Measurements from ENCODE around the gene LYSMD4. TPM values are rescaled to one million over a fixed set of nuclear protein-coding genes. Genes with fewer than 3 reads are reported as not detected.
"Not testable (repeated sequence)": the region's sequence is repeated elsewhere in the genome, so short reads cannot be mapped to it uniquely, and the experiment has no call there.

The LYSMD4 gene
- total RNA-seq, result 1 to 10 TPM; 5.0 to 9.1 (median 7.2) TPM
- 9.6 TPM for total RNA-seq (2013)

DNA sequence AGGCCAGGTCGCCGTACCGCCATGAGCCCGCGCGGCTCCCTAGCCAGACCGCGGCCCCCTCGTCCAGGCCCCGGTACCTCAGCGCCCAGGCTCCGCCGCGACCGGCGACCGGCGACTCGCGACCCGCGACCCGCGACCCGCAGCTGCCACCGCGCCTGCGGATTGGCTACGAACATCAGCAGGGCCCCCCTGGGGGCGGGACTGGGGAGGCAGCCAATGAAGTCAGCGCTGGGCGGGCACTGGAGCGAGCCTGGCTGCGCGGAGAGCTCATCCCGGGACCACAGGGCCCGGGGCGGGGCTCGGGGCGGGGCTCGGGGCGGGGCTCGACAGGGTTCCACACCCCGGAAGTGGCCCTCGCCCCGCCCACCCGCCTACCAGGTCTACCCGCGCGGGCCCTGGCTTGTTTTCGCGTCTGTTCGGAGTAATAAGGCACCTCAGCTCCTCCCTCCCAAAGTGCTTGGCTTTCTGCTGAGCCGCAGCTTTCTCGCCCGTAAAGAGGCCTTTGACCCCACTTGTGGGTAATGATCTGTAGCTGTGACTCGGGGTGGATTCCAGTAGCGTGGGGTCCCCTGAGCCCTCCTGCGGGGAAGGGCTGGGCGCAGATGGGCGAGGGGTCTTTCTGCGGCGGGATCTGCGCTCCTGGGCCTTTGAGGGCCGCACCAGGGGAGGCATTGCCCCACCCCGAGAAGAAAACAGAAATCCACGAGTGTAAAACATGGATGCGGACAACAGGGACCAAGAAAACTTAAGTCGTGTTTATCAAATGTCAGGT lies at the start of gene LYSMD4:
Gene LYSMD4 (minus strand): TSS at position 170 of the 772 bp plus-strand sequence. CDS start 1,438 bp downstream, outside the sequence.
- Mint-ChIP-seq H3K27ac (peak within 1 kb of the TSS; percentile 87 to 92), H3K4me1 (peaks cover 11 to 13% of the 10 kb centered on the region in 2 donors), H3K4me3 (peak within 1 kb of the TSS; percentile 83), H3K36me3 (no peaks in the 10 kb centered on the region), H3K27me3 (ENCODE audit: low read depth in 2 of 2) (no peaks in the 10 kb centered on the region), H3K9me3 (no peaks in the 10 kb centered on the region)
- Histone ChIP-seq H3K27ac (ENCODE audit: low read length) (peak within 1 kb of the TSS; percentile 84), H3K4me3 (ENCODE audit: low read length) (peak within 1 kb of the TSS; percentile 87), H3K4me1 (ENCODE audit: control insufficient read depth, insufficient read depth, low read length) (peaks cover 13% of the 10 kb centered on the region), H3K9me3 (ENCODE audit: control insufficient read depth, insufficient read depth, low read length) (no peaks in the 10 kb centered on the region), H3K27me3 (ENCODE audit: control insufficient read depth, insufficient read depth, low read length) (no peaks in the 10 kb centered on the region), H3K36me3 (ENCODE audit: control insufficient read depth, insufficient read depth, low read length) (peaks cover 2% of the 10 kb centered on the region)
- intact Hi-C loops (cut with micrococcal nuclease), result no loop called here
- peak; percentile 98 to 100 (median 98) for ATAC-seq
- TF ChIP-seq, protein P1, sequence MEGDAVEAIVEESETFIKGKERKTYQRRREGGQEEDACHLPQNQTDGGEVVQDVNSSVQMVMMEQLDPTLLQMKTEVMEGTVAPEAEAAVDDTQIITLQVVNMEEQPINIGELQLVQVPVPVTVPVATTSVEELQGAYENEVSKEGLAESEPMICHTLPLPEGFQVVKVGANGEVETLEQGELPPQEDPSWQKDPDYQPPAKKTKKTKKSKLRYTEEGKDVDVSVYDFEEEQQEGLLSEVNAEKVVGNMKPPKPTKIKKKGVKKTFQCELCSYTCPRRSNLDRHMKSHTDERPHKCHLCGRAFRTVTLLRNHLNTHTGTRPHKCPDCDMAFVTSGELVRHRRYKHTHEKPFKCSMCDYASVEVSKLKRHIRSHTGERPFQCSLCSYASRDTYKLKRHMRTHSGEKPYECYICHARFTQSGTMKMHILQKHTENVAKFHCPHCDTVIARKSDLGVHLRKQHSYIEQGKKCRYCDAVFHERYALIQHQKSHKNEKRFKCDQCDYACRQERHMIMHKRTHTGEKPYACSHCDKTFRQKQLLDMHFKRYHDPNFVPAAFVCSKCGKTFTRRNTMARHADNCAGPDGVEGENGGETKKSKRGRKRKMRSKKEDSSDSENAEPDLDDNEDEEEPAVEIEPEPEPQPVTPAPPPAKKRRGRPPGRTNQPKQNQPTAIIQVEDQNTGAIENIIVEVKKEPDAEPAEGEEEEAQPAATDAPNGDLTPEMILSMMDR (IDR thresholded peaks at IDR 0.05), result no peak
- DNase-seq, result peak; percentile 94 to 97
- 10% methylated on average over 69 of the region's 69 CpGs for WGBS (ENCODE audit: insufficient coverage)

DNA sequence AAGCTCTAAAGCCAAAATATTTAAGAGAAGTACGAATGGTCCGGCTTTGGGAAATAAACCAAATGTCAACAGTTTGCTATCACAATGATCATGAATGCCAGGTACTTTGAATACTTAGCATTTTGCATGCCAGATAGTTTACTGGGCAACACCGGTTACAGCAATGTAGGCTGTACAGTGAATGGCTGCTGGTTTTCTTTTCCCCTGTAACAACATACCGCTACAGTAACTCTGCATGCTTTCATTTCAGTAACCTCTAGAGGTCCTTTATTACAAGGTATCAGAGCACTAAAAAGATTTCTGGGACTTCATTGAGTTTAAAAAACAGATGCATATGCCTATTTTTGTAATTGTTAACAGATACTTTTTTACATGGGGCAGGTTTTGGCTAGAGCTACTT lies 48.8 kb upstream of the LYSMD4 start:
- H3K9me3 Mint-ChIP-seq; H3K4me1 Mint-ChIP-seq; intact Hi-C loops (cut with micrococcal nuclease); H3K27me3 ChIP-seq (ENCODE audit: control insufficient read depth, insufficient read depth, low read length); H3K4me3 ChIP-seq (ENCODE audit: low read length); H3K9me3 ChIP-seq (ENCODE audit: control insufficient read depth, insufficient read depth, low read length); ATAC-seq; H3K4me1 ChIP-seq (ENCODE audit: control insufficient read depth, insufficient read depth, low read length); H3K27ac ChIP-seq (ENCODE audit: low read length); H3K36me3 ChIP-seq (ENCODE audit: control insufficient read depth, insufficient read depth, low read length); H3K27ac Mint-ChIP-seq; H3K36me3 Mint-ChIP-seq; H3K4me3 Mint-ChIP-seq; DNase-seq: not testable (repeated sequence)
- WGBS (ENCODE audit: insufficient coverage), result no CpG with 5 or more reads among the region's 4 CpGs
- peaks cover 4 to 19% of the 10 kb centered on the region in 2 donors for H3K27me3 Mint-ChIP-seq (ENCODE audit: low read depth in 2 of 2)

DNA sequence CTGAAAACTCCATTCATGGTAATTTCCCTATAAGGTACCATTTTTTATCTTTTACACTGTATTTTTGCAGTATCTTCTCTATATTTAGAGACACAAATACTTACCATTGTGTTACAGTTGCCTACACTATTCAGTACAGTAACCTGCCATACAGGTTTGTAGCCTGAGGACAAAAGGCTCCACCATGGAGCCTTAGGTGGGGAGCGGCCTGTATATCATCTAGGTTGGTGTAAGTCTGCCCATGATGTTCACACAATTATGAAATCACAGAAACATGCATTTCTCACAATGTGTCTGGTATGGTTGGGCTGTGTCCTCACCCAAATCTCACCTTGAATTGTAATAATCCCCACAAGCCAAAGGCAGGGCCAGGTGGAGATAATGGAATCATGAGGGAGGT lies 43.9 kb upstream of the LYSMD4 start:
- no peaks in the 10 kb centered on the region for H3K9me3 ChIP-seq (ENCODE audit: control insufficient read depth, insufficient read depth, low read length)
- Mint-ChIP-seq H3K9me3 (no peaks in the 10 kb centered on the region), H3K27me3 (ENCODE audit: low read depth in 2 of 2) (peaks cover 5 to 15% of the 10 kb centered on the region in 2 donors), H3K4me3 (no peak overlapping the region), H3K4me1 (no peaks in the 10 kb centered on the region), H3K27ac (no peak overlapping the region), H3K36me3 (no peaks in the 10 kb centered on the region)
- no peak overlapping the region for H3K27ac ChIP-seq (ENCODE audit: low read length)
- no peaks in the 10 kb centered on the region for H3K4me1 ChIP-seq (ENCODE audit: control insufficient read depth, insufficient read depth, low read length)
- H3K36me3 ChIP-seq (ENCODE audit: control insufficient read depth, insufficient read depth, low read length), result no peaks in the 10 kb centered on the region
- DNase-seq (no peak), ATAC-seq (no peak)
- no peaks in the 10 kb centered on the region for H3K27me3 ChIP-seq (ENCODE audit: control insufficient read depth, insufficient read depth, low read length)
- WGBS (ENCODE audit: insufficient coverage), result no CpG with 5 or more reads among the region's 1 CpG
- TF ChIP-seq, protein P1 (IDR thresholded peaks at IDR 0.05), result no peak
- intact Hi-C loops (cut with micrococcal nuclease), result no loop called here
- H3K4me3 ChIP-seq (ENCODE audit: low read length), result no peak overlapping the region

DNA sequence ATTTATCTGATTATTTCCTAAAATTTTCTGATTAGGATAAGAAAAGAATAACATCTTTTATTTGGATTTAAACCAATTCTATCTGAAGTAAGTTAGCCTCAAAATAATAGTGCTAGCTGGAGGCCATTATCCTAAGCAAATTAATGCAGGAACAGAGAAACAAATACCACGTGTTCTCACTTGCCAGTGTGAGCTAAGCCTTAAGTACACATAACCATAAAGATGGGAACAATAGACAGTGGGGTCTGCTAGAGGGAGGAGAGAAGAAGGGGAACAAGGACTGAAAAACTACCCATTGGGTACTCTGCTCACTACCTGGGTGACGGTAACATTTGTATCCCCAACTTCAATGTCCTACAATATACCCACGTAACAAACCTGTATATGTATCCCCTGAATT lies 31.3 kb upstream of the LYSMD4 start:
- H3K4me1 ChIP-seq (ENCODE audit: control insufficient read depth, insufficient read depth, low read length), result no peaks in the 10 kb centered on the region
- H3K9me3 ChIP-seq (ENCODE audit: control insufficient read depth, insufficient read depth, low read length), result no peaks in the 10 kb centered on the region
- H3K4me3 ChIP-seq (ENCODE audit: low read length), result no peak overlapping the region
- DNase-seq, result no peak
- H3K4me1 Mint-ChIP-seq, result no peaks in the 10 kb centered on the region
- H3K9me3 Mint-ChIP-seq, result no peaks in the 10 kb centered on the region
- no CpG with 5 or more reads among the region's 3 CpGs for whole genome bisulfite sequencing (ENCODE audit: insufficient coverage)
- H3K27me3 ChIP-seq (ENCODE audit: control insufficient read depth, insufficient read depth, low read length), result peaks cover 2% of the 10 kb centered on the region
- H3K36me3 Mint-ChIP-seq, result no peaks in the 10 kb centered on the region
- H3K27me3 Mint-ChIP-seq (ENCODE audit: low read depth in 2 of 2), result peaks cover 12 to 23% of the 10 kb centered on the region in 2 donors
- ATAC-seq, result no peak
- TF ChIP-seq, protein P1 (IDR thresholded peaks at IDR 0.05), result no peak
- H3K27ac ChIP-seq (ENCODE audit: low read length), result no peak overlapping the region
- H3K36me3 ChIP-seq (ENCODE audit: control insufficient read depth, insufficient read depth, low read length), result no peaks in the 10 kb centered on the region
- H3K27ac Mint-ChIP-seq, result no peak overlapping the region
- intact Hi-C loops (cut with micrococcal nuclease), result no loop called here
- H3K4me3 Mint-ChIP-seq, result no peak overlapping the region
